ENCODE results near the gene DRD4. TPM values are rescaled to one million over a fixed set of nuclear protein-coding genes. Genes with fewer than 3 reads are reported as not detected.

Gene DRD4
- total and polyA plus RNA-seq, 7 experiments from 2014 or later: 0.27 to 1.9 (median 0.75) TPM; not detected in 2

- no peaks in the 10 kb centered on the region for H3K36me3 ChIP-seq (ENCODE audit: control insufficient read depth in 2 of 3, insufficient read depth in 3 of 3, low read length in 3 of 3)
- no peak within 1 kb of the TSS for H3K27ac ChIP-seq (ENCODE audit: low read depth, low read length)
- no peaks in the 10 kb centered on the region for H3K27me3 ChIP-seq (ENCODE audit: control insufficient read depth in 2 of 2, insufficient read depth in 2 of 2, low read length in 2 of 2)
- Mint-ChIP-seq H3K4me1 (peaks cover 17 to 23% (median 20%) of the 10 kb centered on the region in 7 donors), H3K27ac (no peak within 1 kb of the TSS), H3K9me3 (peaks cover 0 to 5% (median 0%) of the 10 kb centered on the region in 11 donors), H3K4me3 (peak within 1 kb of the TSS in 1 of 10 donors; percentile 52), H3K27me3 (peaks cover 21 to 25% (median 22%) of the 10 kb centered on the region in 5 donors), H3K36me3 (peaks cover 0 to 5% (median 0%) of the 10 kb centered on the region in 5 donors)
- H3K4me3 ChIP-seq (ENCODE audit: low read length): no peak within 1 kb of the TSS
- DNase-seq (no peak), ATAC-seq (no peak)
- peaks cover 0 to 7% of the 10 kb centered on the region in 2 donors for H3K4me1 ChIP-seq (ENCODE audit: control insufficient read depth in 2 of 2, insufficient read depth in 2 of 2, low read length in 2 of 2)
- no peaks in the 10 kb centered on the region for H3K9me3 ChIP-seq (ENCODE audit: control insufficient read depth in 2 of 3, low read length in 3 of 3)
- ChIA-PET CTCF (no interaction called here), POLR2A (interaction anchor here (1.0 kb wide), 1 partner anchor 74 kb away, joined by 3 read pairs; no protein-coding TSS in a partner anchor)
- intact Hi-C loops (cut with micrococcal nuclease): no loop called here
Observed at GRCh38 chr11:624705-625635, 12.1 kb upstream of the DRD4 start, which contains the start of gene CDHR5. Gene CDHR5 (minus strand): TSS chr11:624955. CDS start chr11:624902, 53 bp downstream.

DNA sequence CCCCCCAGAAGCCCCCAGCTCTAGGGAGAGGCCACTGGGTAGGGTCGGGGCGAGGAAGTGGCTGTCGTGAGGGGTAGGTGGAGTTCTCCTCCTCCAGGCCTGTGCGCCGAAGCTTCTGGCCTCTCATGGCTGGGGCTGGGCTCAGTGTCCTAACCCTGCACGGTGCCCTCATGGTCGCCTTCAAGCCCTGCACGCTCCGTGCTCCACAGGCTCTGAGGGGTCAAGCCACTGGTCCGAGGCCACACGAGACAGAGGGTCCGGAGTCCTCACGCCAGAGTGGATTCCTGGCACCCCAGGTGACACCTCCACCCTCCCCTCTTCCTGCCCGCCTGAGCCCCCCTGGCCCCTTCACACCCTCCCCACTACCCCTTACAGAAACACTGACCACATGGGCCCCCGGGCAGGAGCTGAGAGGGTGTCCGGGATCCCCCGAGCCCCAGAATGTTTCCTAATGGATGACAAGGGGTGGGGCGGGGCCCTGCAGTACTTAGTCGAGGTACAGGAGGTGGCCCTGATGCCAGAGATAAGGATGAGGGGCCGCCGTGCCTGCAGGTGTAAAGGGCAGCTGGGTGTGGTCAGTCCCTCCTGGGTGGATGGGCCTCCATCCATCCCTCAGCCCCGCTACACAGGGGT is 11.3 kb upstream of the DRD4 start:
- no peaks in the 10 kb centered on the region for H3K9me3 ChIP-seq (ENCODE audit: control insufficient read depth in 2 of 3, low read length in 3 of 3)
- intact Hi-C loops (cut with micrococcal nuclease): no loop called here
- no peaks in the 10 kb centered on the region for H3K27me3 ChIP-seq (ENCODE audit: control insufficient read depth in 2 of 2, insufficient read depth in 2 of 2, low read length in 2 of 2)
- no peak overlapping the region for H3K27ac Mint-ChIP-seq
- H3K4me1 Mint-ChIP-seq: peaks cover 17 to 23% (median 20%) of the 10 kb centered on the region in 7 donors
- ChIA-PET CTCF (no interaction called here), POLR2A (no interaction called here)
- H3K27ac ChIP-seq (ENCODE audit: low read depth, low read length): no peak overlapping the region
- H3K36me3 ChIP-seq (ENCODE audit: control insufficient read depth in 2 of 3, insufficient read depth in 3 of 3, low read length in 3 of 3): no peaks in the 10 kb centered on the region
- H3K9me3 Mint-ChIP-seq: peaks cover 0 to 5% (median 0%) of the 10 kb centered on the region in 11 donors
- peaks cover 21 to 28% (median 22%) of the 10 kb centered on the region in 5 donors for H3K27me3 Mint-ChIP-seq
- H3K4me1 ChIP-seq (ENCODE audit: control insufficient read depth in 2 of 2, insufficient read depth in 2 of 2, low read length in 2 of 2): peaks cover 0 to 7% of the 10 kb centered on the region in 2 donors
- peaks cover 0 to 5% (median 0%) of the 10 kb centered on the region in 5 donors for H3K36me3 Mint-ChIP-seq
- peak in 1 of 9 donors; percentile 6 for DNase-seq
- H3K4me3 Mint-ChIP-seq: peak overlapping the region in 1 of 10 donors; percentile 52
- no peak for ATAC-seq
- H3K4me3 ChIP-seq (ENCODE audit: low read length): no peak overlapping the region

- Mint-ChIP-seq H3K9me3 (peaks cover 0 to 5% (median 0%) of the 10 kb centered on the region in 11 donors), H3K27ac (peak within 1 kb of the TSS in 2 of 9 donors; percentile 59 to 81), H3K36me3 (peaks cover 0 to 5% (median 0%) of the 10 kb centered on the region in 5 donors), H3K4me3 (peak within 1 kb of the TSS in 6 of 10 donors; percentile 7 to 68 (median 59)), H3K4me1 (peaks cover 17 to 23% (median 20%) of the 10 kb centered on the region in 7 donors), H3K27me3 (peaks cover 21 to 28% (median 22%) of the 10 kb centered on the region in 5 donors)
- peak in 1 of 9 donors; percentile 13 for DNase-seq
- ChIA-PET POLR2A (no interaction called here), CTCF (no interaction called here)
- H3K9me3 ChIP-seq (ENCODE audit: control insufficient read depth in 2 of 3, low read length in 3 of 3): no peaks in the 10 kb centered on the region
- H3K27ac ChIP-seq (ENCODE audit: low read depth, low read length): no peak within 1 kb of the TSS
- intact Hi-C loops (cut with micrococcal nuclease): no loop called here
- peak; percentile 17 for ATAC-seq
- peaks cover 0 to 7% of the 10 kb centered on the region in 2 donors for H3K4me1 ChIP-seq (ENCODE audit: control insufficient read depth in 2 of 2, insufficient read depth in 2 of 2, low read length in 2 of 2)
- no peaks in the 10 kb centered on the region for H3K36me3 ChIP-seq (ENCODE audit: control insufficient read depth in 2 of 3, insufficient read depth in 3 of 3, low read length in 3 of 3)
- H3K27me3 ChIP-seq (ENCODE audit: control insufficient read depth in 2 of 2, insufficient read depth in 2 of 2, low read length in 2 of 2): no peaks in the 10 kb centered on the region
- no peak within 1 kb of the TSS for H3K4me3 ChIP-seq (ENCODE audit: low read length)
Observed at GRCh38 chr11:626475-627307, 10.4 kb upstream of the DRD4 start, which contains the start of gene SCT. Gene SCT (minus strand): TSS chr11:627181. CDS start chr11:627143, 38 bp downstream.

- POLR2A ChIA-PET: no interaction called here
- CTCF ChIA-PET: no interaction called here
Observed at GRCh38 chr11:627308-627576, 9.8 kb upstream of the DRD4 start.

DNA sequence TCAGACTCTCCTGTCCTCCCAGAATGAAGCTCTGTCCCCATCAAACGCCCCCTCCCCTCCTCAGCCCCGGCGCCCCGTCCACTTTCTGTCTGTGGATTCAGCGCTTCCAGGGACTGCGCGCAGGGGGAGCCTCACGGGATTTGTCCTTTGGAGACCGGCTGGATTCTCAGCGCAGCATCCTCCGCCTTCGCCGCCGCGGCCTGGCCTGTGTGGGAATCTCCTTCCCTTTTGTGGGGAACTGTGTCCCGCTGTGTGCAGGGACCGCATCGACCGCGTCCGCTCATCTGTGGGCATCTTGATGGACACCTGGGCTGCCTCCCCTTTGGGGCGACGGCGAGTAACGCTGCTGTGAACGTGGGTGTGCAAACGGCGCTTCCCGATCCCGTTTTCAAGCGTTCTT is 9.0 kb upstream of the DRD4 start:
- H3K27ac ChIP-seq (ENCODE audit: low read depth, low read length): no peak overlapping the region
- no peaks in the 10 kb centered on the region for H3K36me3 ChIP-seq (ENCODE audit: control insufficient read depth in 2 of 3, insufficient read depth in 3 of 3, low read length in 3 of 3)
- Mint-ChIP-seq H3K4me1 (peaks cover 17 to 23% (median 20%) of the 10 kb centered on the region in 7 donors), H3K27ac (peak overlapping the region in 1 of 9 donors; percentile 59), H3K9me3 (peaks cover 0 to 5% (median 0%) of the 10 kb centered on the region in 11 donors), H3K36me3 (peaks cover 0 to 5% (median 0%) of the 10 kb centered on the region in 5 donors), H3K27me3 (peaks cover 21 to 28% (median 22%) of the 10 kb centered on the region in 5 donors), H3K4me3 (peak overlapping the region in 8 of 10 donors; percentile 33 to 68 (median 58))
- ChIA-PET CTCF (no interaction called here), POLR2A (no interaction called here)
- no peaks in the 10 kb centered on the region for H3K27me3 ChIP-seq (ENCODE audit: control insufficient read depth in 2 of 2, insufficient read depth in 2 of 2, low read length in 2 of 2)
- ATAC-seq: no peak
- no peak overlapping the region for H3K4me3 ChIP-seq (ENCODE audit: low read length)
- no peaks in the 10 kb centered on the region for H3K9me3 ChIP-seq (ENCODE audit: control insufficient read depth in 2 of 3, low read length in 3 of 3)
- no peak for DNase-seq
- H3K4me1 ChIP-seq (ENCODE audit: control insufficient read depth in 2 of 2, insufficient read depth in 2 of 2, low read length in 2 of 2): peaks cover 0 to 7% of the 10 kb centered on the region in 2 donors
- intact Hi-C loops (cut with micrococcal nuclease): no loop called here

More at GRCh38 chr11:627308-627576, 9.8 kb upstream of the DRD4 start:
- intact Hi-C loops (cut with micrococcal nuclease): no loop called here
- peaks cover 0 to 5% (median 0%) of the 10 kb centered on the region in 5 donors for H3K36me3 Mint-ChIP-seq
- H3K27ac Mint-ChIP-seq: no peak overlapping the region
- H3K4me3 ChIP-seq (ENCODE audit: low read length): no peak overlapping the region
- H3K36me3 ChIP-seq (ENCODE audit: control insufficient read depth in 2 of 3, insufficient read depth in 3 of 3, low read length in 3 of 3): no peaks in the 10 kb centered on the region
- H3K4me1 Mint-ChIP-seq: peaks cover 17 to 23% (median 20%) of the 10 kb centered on the region in 7 donors
- ATAC-seq: no peak
- H3K27me3 ChIP-seq (ENCODE audit: control insufficient read depth in 2 of 2, insufficient read depth in 2 of 2, low read length in 2 of 2): no peaks in the 10 kb centered on the region
- no peak overlapping the region for H3K4me3 Mint-ChIP-seq
- peaks cover 21 to 28% (median 22%) of the 10 kb centered on the region in 5 donors for H3K27me3 Mint-ChIP-seq
- no peaks in the 10 kb centered on the region for H3K9me3 ChIP-seq (ENCODE audit: control insufficient read depth in 2 of 3, low read length in 3 of 3)
- DNase-seq: peak in 1 of 9 donors; percentile 6
- peaks cover 0 to 7% of the 10 kb centered on the region in 2 donors for H3K4me1 ChIP-seq (ENCODE audit: control insufficient read depth in 2 of 2, insufficient read depth in 2 of 2, low read length in 2 of 2)
- H3K9me3 Mint-ChIP-seq: peaks cover 0 to 5% (median 0%) of the 10 kb centered on the region in 11 donors
- H3K27ac ChIP-seq (ENCODE audit: low read depth, low read length): no peak overlapping the region

GRCh38 chr11:629237-629583 is 7.9 kb upstream of the DRD4 start:
- intact Hi-C loops (cut with micrococcal nuclease): loop anchor here in 1 of 2 donors (1.0 kb wide), 2 partner anchors 69 to 74 kb away; partner anchors contain the start of genes LMNTD2 and RASSF7
- CTCF ChIA-PET: interaction anchor here (1.1 kb wide), 1 partner anchor 74 kb away, joined by 5 read pairs; no protein-coding TSS in a partner anchor
- H3K4me1 ChIP-seq (ENCODE audit: control insufficient read depth in 2 of 2, insufficient read depth in 2 of 2, low read length in 2 of 2): peaks cover 0 to 7% of the 10 kb centered on the region in 2 donors
- Mint-ChIP-seq H3K4me1 (peaks cover 17 to 23% (median 20%) of the 10 kb centered on the region in 7 donors), H3K9me3 (peaks cover 0 to 5% (median 0%) of the 10 kb centered on the region in 11 donors), H3K4me3 (peak overlapping the region; percentile 26 to 72 (median 56)), H3K27ac (peak overlapping the region in 3 of 9 donors; percentile 11 to 34 (median 14)), H3K36me3 (peaks cover 0 to 5% (median 0%) of the 10 kb centered on the region in 5 donors), H3K27me3 (peaks cover 21 to 23% (median 22%) of the 10 kb centered on the region in 5 donors)
- DNase-seq (peak in 1 of 9 donors; percentile 17), ATAC-seq (peak; percentile 48)
- no peak overlapping the region for H3K4me3 ChIP-seq (ENCODE audit: low read length)
- H3K27me3 ChIP-seq (ENCODE audit: control insufficient read depth in 2 of 2, insufficient read depth in 2 of 2, low read length in 2 of 2): no peaks in the 10 kb centered on the region
- H3K27ac ChIP-seq (ENCODE audit: low read depth, low read length): no peak overlapping the region
- POLR2A ChIA-PET: no interaction called here
- no peaks in the 10 kb centered on the region for H3K9me3 ChIP-seq (ENCODE audit: control insufficient read depth in 2 of 3, low read length in 3 of 3)
- no peaks in the 10 kb centered on the region for H3K36me3 ChIP-seq (ENCODE audit: control insufficient read depth in 2 of 3, insufficient read depth in 3 of 3, low read length in 3 of 3)
